LoVo (cell line): Measurements from ENCODE around the gene CDH18.

Experiments
- DNase-seq: peaks from one replicate; pipeline ENCODE4 v3.0.0-alpha.2; 2016; ENCODE audit warnings: low spot score

The CDH18 gene

GRCh38 chr5:19733612-19734495, 254.1 kb downstream of the CDH18 start:
- no peak for DNase-seq

GRCh38 chr5:19728571-19728970, 259.4 kb downstream of the CDH18 start:
- no peak for DNase-seq

GRCh38 chr5:19719109-19719508, 268.9 kb downstream of the CDH18 start:
- DNase-seq, result no peak

GRCh38 chr5:19713740-19714139, 274.3 kb downstream of the CDH18 start:
- no peak for DNase-seq

GRCh38 chr5:19709403-19709802, 278.6 kb downstream of the CDH18 start:
- DNase-seq, result no peak

GRCh38 chr5:19706776-19707175, 281.2 kb downstream of the CDH18 start:
- DNase-seq, result no peak

- no peak for DNase-seq
Measured at GRCh38 chr5:19701731-19702130, 286.3 kb downstream of the CDH18 start.

- no peak for DNase-seq
Measured at GRCh38 chr5:19694949-19695611, 292.9 kb downstream of the CDH18 start.

- no peak for DNase-seq
Measured at GRCh38 chr5:19690978-19691377, 297.0 kb downstream of the CDH18 start.

GRCh38 chr5:19685473-19685872, 302.5 kb downstream of the CDH18 start:
- DNase-seq, result no peak

GRCh38 chr5:19676895-19677294, 311.1 kb downstream of the CDH18 start:
- DNase-seq, result no peak

GRCh38 chr5:19660679-19661078, 327.3 kb downstream of the CDH18 start:
- no peak for DNase-seq

- DNase-seq, result no peak
Measured at GRCh38 chr5:19655627-19656026, 332.4 kb downstream of the CDH18 start.

GRCh38 chr5:19638461-19638860, 349.5 kb downstream of the CDH18 start:
- DNase-seq, result no peak

GRCh38 chr5:19630876-19631275, 357.1 kb downstream of the CDH18 start:
- DNase-seq, result no peak

- DNase-seq, result no peak
Measured at GRCh38 chr5:19626211-19626610, 361.8 kb downstream of the CDH18 start.

- DNase-seq, result no peak
Measured at GRCh38 chr5:19625562-19625961, 362.4 kb downstream of the CDH18 start.

- no peak for DNase-seq
Measured at GRCh38 chr5:19619571-19619970, 368.4 kb downstream of the CDH18 start.

- DNase-seq, result no peak
Measured at GRCh38 chr5:19616701-19617215, 371.2 kb downstream of the CDH18 start.

GRCh38 chr5:19615661-19616060, 372.3 kb downstream of the CDH18 start:
- DNase-seq, result no peak

- DNase-seq, result no peak
Measured at GRCh38 chr5:19615071-19615470, 372.9 kb downstream of the CDH18 start.

GRCh38 chr5:19608444-19609002, 379.5 kb downstream of the CDH18 start:
- peak; percentile 49 for DNase-seq

- DNase-seq, result no peak
Measured at GRCh38 chr5:19605846-19606407, 382.1 kb downstream of the CDH18 start.
